SK-N-SH treated with all-trans-retinoic acid at 6 μM for 48 hours (cell line): Measurements from ENCODE around the gene CCL15.

Source experiments
- ATAC-seq: fragments of 200-7000 bp; cut with Tn5 transposase; 3 replicates; pipeline ENCODE4 v1.9.1; 2020; ENCODE audit warnings: mild to moderate bottlenecking, moderate library complexity
- ARNTL ChIP-seq: fragments of 450-650 bp; formaldehyde crosslinking; IDR thresholded peaks from 2 replicates; pipeline ENCODE4 v1.5.0; 2020; ENCODE audit warnings: low read depth, mild to moderate bottlenecking, moderate library complexity, borderline replicate concordance
- BACH2 ChIP-seq: fragments of 250-450 bp; sonication (Bioruptor Pico); IDR thresholded peaks from 2 replicates; pipeline ENCODE4 v1.9.0; 2021; ENCODE audit warnings: mild to moderate bottlenecking, borderline replicate concordance
- ESRRG ChIP-seq: fragments of 250-450 bp; sonication (Bioruptor Pico); IDR thresholded peaks from 2 replicates; pipeline ENCODE4 v1.6.1; 2021; ENCODE audit warnings: mild to moderate bottlenecking
- GLIS3 ChIP-seq: fragments of 250-450 bp; sonication (Bioruptor Pico); IDR thresholded peaks from 2 replicates; pipeline ENCODE4 v1.5.0; 2020; ENCODE audit warnings: mild to moderate bottlenecking, moderate library complexity
- ISL1 ChIP-seq: fragments of 250-450 bp; sonication (Bioruptor Pico); IDR thresholded peaks from 2 replicates; pipeline ENCODE4 v2.1.2; 2022; ENCODE audit warnings: mild to moderate bottlenecking, moderate library complexity
- OSR1 ChIP-seq: fragments of 250-450 bp; sonication (Bioruptor Pico); IDR thresholded peaks from 2 replicates; pipeline ENCODE4 v1.8.0; 2022; ENCODE audit warnings: moderate library complexity, mild to moderate bottlenecking, inconsistent platforms
- PPARA ChIP-seq: fragments of 250-450 bp; sonication (Bioruptor Pico); IDR thresholded peaks from 2 replicates; pipeline ENCODE4 v1.5.0; 2020; ENCODE audit warnings: mild to moderate bottlenecking, borderline replicate concordance
- RARB ChIP-seq: fragments of 250-450 bp; sonication (Bioruptor Pico); IDR thresholded peaks from 2 replicates; pipeline ENCODE4 v1.8.0; 2021; ENCODE audit warnings: mild to moderate bottlenecking, moderate library complexity
- SNAI2 ChIP-seq: fragments of 250-450 bp; sonication (Bioruptor Pico); IDR thresholded peaks from 2 replicates; pipeline ENCODE4 v1.5.0; 2020; ENCODE audit warnings: mild to moderate bottlenecking, moderate library complexity
- TCF4 ChIP-seq: fragments of 250-450 bp; sonication (Bioruptor Pico); IDR thresholded peaks from 2 replicates; pipeline ENCODE4 v1.8.0; 2021; ENCODE audit warnings: mild to moderate bottlenecking, moderate library complexity, borderline replicate concordance
- TOX ChIP-seq: fragments of 250-450 bp; sonication (Bioruptor Pico); IDR thresholded peaks from 2 replicates; pipeline ENCODE4 v1.8.0; 2021; ENCODE audit warnings: mild to moderate bottlenecking, moderate library complexity, borderline replicate concordance
- ZC3H10 ChIP-seq: fragments of 250-450 bp; sonication (Bioruptor Pico); IDR thresholded peaks from 2 replicates; pipeline ENCODE4 v1.5.1; 2021; ENCODE audit warnings: mild to moderate bottlenecking, moderate library complexity
- ZFP3 ChIP-seq: fragments of 250-450 bp; sonication (Bioruptor Pico); IDR thresholded peaks from 2 replicates; pipeline ENCODE4 v1.5.0; 2020; ENCODE audit warnings: mild to moderate bottlenecking, moderate library complexity
- ZFP30 ChIP-seq: fragments of 450-650 bp; formaldehyde crosslinking; IDR thresholded peaks from 2 replicates; pipeline ENCODE4 v1.5.0; 2022; ENCODE audit warnings: mild to moderate bottlenecking, moderate library complexity
- ZNF565 ChIP-seq: fragments of 450-650 bp; formaldehyde crosslinking; conservative IDR thresholded peaks from 2 replicates; pipeline ENCODE4 v1.5.0; 2020; ENCODE audit warnings: low read depth, mild to moderate bottlenecking, moderate library complexity
- ZNF70 ChIP-seq: fragments of 450-650 bp; formaldehyde crosslinking; IDR thresholded peaks from 2 replicates; pipeline ENCODE4 v1.5.0; 2020; ENCODE audit warnings: mild to moderate bottlenecking, moderate library complexity
- TF ChIP-seq, protein P1 (sequence below): fragments of 250-450 bp; sonication (Bioruptor Pico); IDR thresholded peaks from 2 replicates; pipeline ENCODE4 v1.8.0; 2021; ENCODE audit warnings: low read depth, mild to moderate bottlenecking, moderate library complexity, borderline replicate concordance
- TF ChIP-seq, protein P2 (sequence below): fragments of 250-450 bp; sonication (Bioruptor Pico); IDR thresholded peaks from 2 replicates; pipeline ENCODE4 v1.5.1; 2021; ENCODE audit warnings: mild to moderate bottlenecking, moderate library complexity
- TF ChIP-seq, protein P3 (sequence below): fragments of 250-450 bp; sonication (Bioruptor Pico); IDR thresholded peaks from 2 replicates; pipeline ENCODE4 v1.5.1; 2020; ENCODE audit warnings: low read depth, mild to moderate bottlenecking, moderate library complexity
- TF ChIP-seq, protein P4 (sequence below): fragments of 250-450 bp; sonication (Bioruptor Pico); IDR thresholded peaks from 2 replicates; pipeline ENCODE4 v1.8.0; 2020; ENCODE audit warnings: mild to moderate bottlenecking, moderate library complexity, borderline replicate concordance
- TF ChIP-seq, protein P5 (sequence below): fragments of 250-450 bp; sonication (Bioruptor Pico); IDR thresholded peaks from 2 replicates; pipeline ENCODE4 v1.5.0; 2020; ENCODE audit warnings: mild to moderate bottlenecking, moderate library complexity

Gene CCL15

DNA sequence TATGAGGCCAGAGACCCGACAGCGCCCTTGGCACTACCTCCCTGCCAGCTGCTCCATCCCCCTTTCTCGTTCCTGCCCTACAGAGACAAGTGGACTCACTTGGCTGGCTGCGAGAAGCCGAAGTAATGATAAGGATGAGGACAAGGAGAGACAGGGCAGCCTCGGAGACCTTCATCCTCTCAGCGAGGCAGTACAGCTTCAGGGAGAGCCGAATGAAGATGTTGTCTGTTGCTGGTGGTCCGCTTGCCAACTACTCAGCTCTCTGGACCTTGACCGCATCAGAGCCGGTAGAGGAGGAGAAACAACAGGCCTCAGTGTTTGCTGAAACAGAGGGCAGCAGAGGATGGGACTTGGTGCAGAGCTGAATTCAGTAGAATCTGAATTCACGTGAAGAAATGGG lies 20.1 kb downstream of the CCL15 start, which contains the start of gene CCL16 (continued):
- TF ChIP-seq, protein P1, sequence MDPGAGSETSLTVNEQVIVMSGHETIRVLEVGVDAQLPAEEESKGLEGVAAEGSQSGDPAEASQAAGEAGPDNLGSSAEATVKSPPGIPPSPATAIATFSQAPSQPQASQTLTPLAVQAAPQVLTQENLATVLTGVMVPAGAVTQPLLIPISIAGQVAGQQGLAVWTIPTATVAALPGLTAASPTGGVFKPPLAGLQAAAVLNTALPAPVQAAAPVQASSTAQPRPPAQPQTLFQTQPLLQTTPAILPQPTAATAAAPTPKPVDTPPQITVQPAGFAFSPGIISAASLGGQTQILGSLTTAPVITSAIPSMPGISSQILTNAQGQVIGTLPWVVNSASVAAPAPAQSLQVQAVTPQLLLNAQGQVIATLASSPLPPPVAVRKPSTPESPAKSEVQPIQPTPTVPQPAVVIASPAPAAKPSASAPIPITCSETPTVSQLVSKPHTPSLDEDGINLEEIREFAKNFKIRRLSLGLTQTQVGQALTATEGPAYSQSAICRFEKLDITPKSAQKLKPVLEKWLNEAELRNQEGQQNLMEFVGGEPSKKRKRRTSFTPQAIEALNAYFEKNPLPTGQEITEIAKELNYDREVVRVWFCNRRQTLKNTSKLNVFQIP (CRISPR knock-in tag): no peak

DNA sequence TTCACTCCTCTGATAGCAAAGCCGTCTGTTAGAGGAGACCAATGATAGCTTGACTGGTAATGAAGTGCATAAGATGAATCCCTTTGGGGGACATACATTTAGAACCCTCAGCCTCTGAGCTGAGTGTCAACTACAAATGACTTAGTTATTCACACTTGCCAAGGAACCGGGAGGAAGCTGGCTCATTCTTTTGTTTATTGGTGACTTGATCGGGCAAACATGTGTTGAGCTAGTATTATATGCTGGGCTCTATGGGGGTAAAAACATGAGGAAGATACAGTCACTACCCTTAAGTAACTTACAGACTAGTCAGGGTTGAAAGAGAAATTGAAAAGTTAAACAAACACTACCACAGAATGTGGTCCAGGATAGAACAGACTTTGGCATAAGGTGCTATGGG lies 23.0 kb downstream of the CCL15 start:
- ATAC-seq: no peak
- TF ChIP-seq GLIS3 (CRISPR knock-in tag) (no peak), TOX (no peak), PPARA (CRISPR knock-in tag) (no peak), ARNTL (CRISPR knock-in tag) (no peak), OSR1 (CRISPR knock-in tag) (no peak), SNAI2 (no peak), ZFP3 (CRISPR knock-in tag) (no peak), RARB (CRISPR knock-in tag) (no peak), TCF4 (CRISPR knock-in tag) (no peak)
- TF ChIP-seq, protein P2, sequence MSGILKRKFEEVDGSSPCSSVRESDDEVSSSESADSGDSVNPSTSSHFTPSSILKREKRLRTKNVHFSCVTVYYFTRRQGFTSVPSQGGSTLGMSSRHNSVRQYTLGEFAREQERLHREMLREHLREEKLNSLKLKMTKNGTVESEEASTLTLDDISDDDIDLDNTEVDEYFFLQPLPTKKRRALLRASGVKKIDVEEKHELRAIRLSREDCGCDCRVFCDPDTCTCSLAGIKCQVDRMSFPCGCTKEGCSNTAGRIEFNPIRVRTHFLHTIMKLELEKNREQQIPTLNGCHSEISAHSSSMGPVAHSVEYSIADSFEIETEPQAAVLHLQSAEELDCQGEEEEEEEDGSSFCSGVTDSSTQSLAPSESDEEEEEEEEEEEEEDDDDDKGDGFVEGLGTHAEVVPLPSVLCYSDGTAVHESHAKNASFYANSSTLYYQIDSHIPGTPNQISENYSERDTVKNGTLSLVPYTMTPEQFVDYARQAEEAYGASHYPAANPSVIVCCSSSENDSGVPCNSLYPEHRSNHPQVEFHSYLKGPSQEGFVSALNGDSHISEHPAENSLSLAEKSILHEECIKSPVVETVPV (CRISPR knock-in tag): no peak
- TF ChIP-seq, protein P3, sequence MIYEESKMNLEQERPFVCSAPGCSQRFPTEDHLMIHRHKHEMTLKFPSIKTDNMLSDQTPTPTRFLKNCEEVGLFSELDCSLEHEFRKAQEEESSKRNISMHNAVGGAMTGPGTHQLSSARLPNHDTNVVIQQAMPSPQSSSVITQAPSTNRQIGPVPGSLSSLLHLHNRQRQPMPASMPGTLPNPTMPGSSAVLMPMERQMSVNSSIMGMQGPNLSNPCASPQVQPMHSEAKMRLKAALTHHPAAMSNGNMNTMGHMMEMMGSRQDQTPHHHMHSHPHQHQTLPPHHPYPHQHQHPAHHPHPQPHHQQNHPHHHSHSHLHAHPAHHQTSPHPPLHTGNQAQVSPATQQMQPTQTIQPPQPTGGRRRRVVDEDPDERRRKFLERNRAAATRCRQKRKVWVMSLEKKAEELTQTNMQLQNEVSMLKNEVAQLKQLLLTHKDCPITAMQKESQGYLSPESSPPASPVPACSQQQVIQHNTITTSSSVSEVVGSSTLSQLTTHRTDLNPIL (CRISPR knock-in tag): no peak
- TF ChIP-seq, protein P4, sequence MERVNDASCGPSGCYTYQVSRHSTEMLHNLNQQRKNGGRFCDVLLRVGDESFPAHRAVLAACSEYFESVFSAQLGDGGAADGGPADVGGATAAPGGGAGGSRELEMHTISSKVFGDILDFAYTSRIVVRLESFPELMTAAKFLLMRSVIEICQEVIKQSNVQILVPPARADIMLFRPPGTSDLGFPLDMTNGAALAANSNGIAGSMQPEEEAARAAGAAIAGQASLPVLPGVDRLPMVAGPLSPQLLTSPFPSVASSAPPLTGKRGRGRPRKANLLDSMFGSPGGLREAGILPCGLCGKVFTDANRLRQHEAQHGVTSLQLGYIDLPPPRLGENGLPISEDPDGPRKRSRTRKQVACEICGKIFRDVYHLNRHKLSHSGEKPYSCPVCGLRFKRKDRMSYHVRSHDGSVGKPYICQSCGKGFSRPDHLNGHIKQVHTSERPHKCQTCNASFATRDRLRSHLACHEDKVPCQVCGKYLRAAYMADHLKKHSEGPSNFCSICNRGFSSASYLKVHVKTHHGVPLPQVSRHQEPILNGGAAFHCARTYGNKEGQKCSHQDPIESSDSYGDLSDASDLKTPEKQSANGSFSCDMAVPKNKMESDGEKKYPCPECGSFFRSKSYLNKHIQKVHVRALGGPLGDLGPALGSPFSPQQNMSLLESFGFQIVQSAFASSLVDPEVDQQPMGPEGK: no peak
- TF ChIP-seq, all 23 proteins: peak for 0

DNA sequence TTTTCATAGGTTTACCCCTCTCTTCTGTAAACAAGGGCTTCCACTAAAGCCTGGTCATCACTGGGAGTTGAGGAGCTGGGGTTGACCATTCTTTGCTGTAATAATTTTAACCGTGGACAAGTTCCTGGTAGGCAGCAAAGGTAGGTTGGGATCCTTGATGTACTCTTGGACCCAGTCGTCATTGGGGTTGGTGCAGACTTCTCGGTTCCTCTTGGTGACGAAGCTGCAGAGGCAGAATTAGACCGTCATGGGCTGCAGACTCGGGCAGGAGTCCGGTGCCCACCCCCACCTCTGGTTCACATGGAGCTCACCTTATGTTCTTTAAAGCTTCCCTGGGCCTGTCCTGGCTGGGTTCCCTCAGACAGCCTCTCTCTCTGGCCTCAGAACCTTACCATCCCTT lies 23.8 kb downstream of the CCL15 start:
- no peak for TF ChIP-seq ESRRG (CRISPR knock-in tag)
- no peak for TF ChIP-seq ZNF70
- TF ChIP-seq, protein P2 (CRISPR knock-in tag): no peak
- TF ChIP-seq ZFP30 (CRISPR knock-in tag): no peak
- TF ChIP-seq, protein P4: no peak
- no peak for TF ChIP-seq SNAI2
- TF ChIP-seq BACH2: no peak
- TF ChIP-seq ZNF565 (CRISPR knock-in tag): no peak
- no peak for TF ChIP-seq RARB (CRISPR knock-in tag)
- no peak for TF ChIP-seq GLIS3 (CRISPR knock-in tag)
- TF ChIP-seq TOX: no peak
- TF ChIP-seq ZC3H10 (CRISPR knock-in tag): no peak
- TF ChIP-seq ARNTL (CRISPR knock-in tag): no peak
- TF ChIP-seq, protein P5, sequence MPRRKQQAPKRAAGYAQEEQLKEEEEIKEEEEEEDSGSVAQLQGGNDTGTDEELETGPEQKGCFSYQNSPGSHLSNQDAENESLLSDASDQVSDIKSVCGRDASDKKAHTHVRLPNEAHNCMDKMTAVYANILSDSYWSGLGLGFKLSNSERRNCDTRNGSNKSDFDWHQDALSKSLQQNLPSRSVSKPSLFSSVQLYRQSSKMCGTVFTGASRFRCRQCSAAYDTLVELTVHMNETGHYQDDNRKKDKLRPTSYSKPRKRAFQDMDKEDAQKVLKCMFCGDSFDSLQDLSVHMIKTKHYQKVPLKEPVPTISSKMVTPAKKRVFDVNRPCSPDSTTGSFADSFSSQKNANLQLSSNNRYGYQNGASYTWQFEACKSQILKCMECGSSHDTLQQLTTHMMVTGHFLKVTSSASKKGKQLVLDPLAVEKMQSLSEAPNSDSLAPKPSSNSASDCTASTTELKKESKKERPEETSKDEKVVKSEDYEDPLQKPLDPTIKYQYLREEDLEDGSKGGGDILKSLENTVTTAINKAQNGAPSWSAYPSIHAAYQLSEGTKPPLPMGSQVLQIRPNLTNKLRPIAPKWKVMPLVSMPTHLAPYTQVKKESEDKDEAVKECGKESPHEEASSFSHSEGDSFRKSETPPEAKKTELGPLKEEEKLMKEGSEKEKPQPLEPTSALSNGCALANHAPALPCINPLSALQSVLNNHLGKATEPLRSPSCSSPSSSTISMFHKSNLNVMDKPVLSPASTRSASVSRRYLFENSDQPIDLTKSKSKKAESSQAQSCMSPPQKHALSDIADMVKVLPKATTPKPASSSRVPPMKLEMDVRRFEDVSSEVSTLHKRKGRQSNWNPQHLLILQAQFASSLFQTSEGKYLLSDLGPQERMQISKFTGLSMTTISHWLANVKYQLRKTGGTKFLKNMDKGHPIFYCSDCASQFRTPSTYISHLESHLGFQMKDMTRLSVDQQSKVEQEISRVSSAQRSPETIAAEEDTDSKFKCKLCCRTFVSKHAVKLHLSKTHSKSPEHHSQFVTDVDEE: no peak
- no peak for TF ChIP-seq ZFP3 (CRISPR knock-in tag)
- TF ChIP-seq ISL1 (CRISPR knock-in tag): no peak
- TF ChIP-seq, protein P3 (CRISPR knock-in tag): no peak
- TF ChIP-seq OSR1 (CRISPR knock-in tag): no peak
- TF ChIP-seq, all 23 proteins: peak for 0
- ATAC-seq: no peak
